DOHH2 (cell line): ENCODE measurements around the gene MMP15.

Experiments used
- H3F3A ChIP-seq: fragments of 200-600 bp; sonication (generic), shearing (Covaris generic); 2 replicates; pipeline ENCODE4 v1.6.0; 2016; ENCODE audit warnings: antibody characterized with exemption, mild to moderate bottlenecking; ENCODE audit not compliant: control insufficient read depth, insufficient read depth
- H3K27ac ChIP-seq: fragments of 200-600 bp; sonication (generic); 2 replicates; pipeline ENCODE4 v1.5.1; 2014; ENCODE audit warnings: low read depth, mild to moderate bottlenecking, low read length, moderate library complexity
- H3K27me3 ChIP-seq: fragments of 200-600 bp; sonication (generic); 2 replicates; pipeline ENCODE4 v1.6.1; 2014; ENCODE audit warnings: mild to moderate bottlenecking, low read length, mixed read lengths; ENCODE audit not compliant: control insufficient read depth
- H3K36me3 ChIP-seq: fragments of 200-600 bp; sonication (generic); 2 replicates; pipeline ENCODE4 v1.6.1; 2014; ENCODE audit warnings: mild to moderate bottlenecking, low read length, moderate library complexity, mixed read lengths; ENCODE audit not compliant: control insufficient read depth
- H3K4me1 ChIP-seq: fragments of 200-600 bp; sonication (generic); 2 replicates; pipeline ENCODE4 v1.6.1; 2014; ENCODE audit warnings: mild to moderate bottlenecking, low read length, mixed read lengths; ENCODE audit not compliant: control insufficient read depth
- H3K4me2 ChIP-seq: fragments of 200-600 bp; sonication (generic); 2 replicates; pipeline ENCODE4 v1.6.0; 2014; ENCODE audit warnings: mild to moderate bottlenecking, low read length, moderate library complexity
- H3K4me3 ChIP-seq: fragments of 200-600 bp; sonication (generic); 2 replicates; pipeline ENCODE4 v1.5.1; 2014; ENCODE audit warnings: mild to moderate bottlenecking, low read length, mixed read lengths
- H3K79me2 ChIP-seq: fragments of 200-600 bp; sonication (generic); 2 replicates; pipeline ENCODE4 v1.6.1; 2014; ENCODE audit warnings: mild to moderate bottlenecking, low read length, mixed read lengths; ENCODE audit not compliant: control insufficient read depth
- H3K9me2 ChIP-seq: fragments of 200-600 bp; sonication (generic); replicated peaks from 2 replicates; pipeline ENCODE4 v1.6.1; 2014; ENCODE audit warnings: mild to moderate bottlenecking, low read length, mixed read lengths; ENCODE audit not compliant: control insufficient read depth
- H3K9me3 ChIP-seq: fragments of 200-600 bp; sonication (generic); 2 replicates; pipeline ENCODE4 v1.6.1; 2014; ENCODE audit warnings: antibody characterized with exemption, low read length, mixed read lengths; ENCODE audit not compliant: control insufficient read depth, insufficient read depth
- H4K20me1 ChIP-seq: fragments of 200-600 bp; sonication (generic); 2 replicates; pipeline ENCODE4 v1.6.0; 2014; ENCODE audit warnings: low read depth, mild to moderate bottlenecking, antibody characterized with exemption, low read length, moderate library complexity; ENCODE audit not compliant: control insufficient read depth, insufficient read depth
- EZH2phosphoT487 ChIP-seq: fragments of 200-600 bp; sonication (generic); IDR thresholded peaks from 2 replicates; pipeline ENCODE4 v1.6.1; 2017; ENCODE audit warnings: borderline replicate concordance, mild to moderate bottlenecking, antibody characterized with exemption, low read length, moderate library complexity, mixed read lengths
- TF ChIP-seq, protein P1 (sequence below): fragments of 200-600 bp; sonication (generic); IDR thresholded peaks from one replicate; pipeline ENCODE4 v1.5.1; 2014; ENCODE audit warnings: antibody characterized with exemption, mild to moderate bottlenecking, low read depth, low read length; ENCODE audit not compliant: poor library complexity, severe bottlenecking

Gene MMP15

DNA sequence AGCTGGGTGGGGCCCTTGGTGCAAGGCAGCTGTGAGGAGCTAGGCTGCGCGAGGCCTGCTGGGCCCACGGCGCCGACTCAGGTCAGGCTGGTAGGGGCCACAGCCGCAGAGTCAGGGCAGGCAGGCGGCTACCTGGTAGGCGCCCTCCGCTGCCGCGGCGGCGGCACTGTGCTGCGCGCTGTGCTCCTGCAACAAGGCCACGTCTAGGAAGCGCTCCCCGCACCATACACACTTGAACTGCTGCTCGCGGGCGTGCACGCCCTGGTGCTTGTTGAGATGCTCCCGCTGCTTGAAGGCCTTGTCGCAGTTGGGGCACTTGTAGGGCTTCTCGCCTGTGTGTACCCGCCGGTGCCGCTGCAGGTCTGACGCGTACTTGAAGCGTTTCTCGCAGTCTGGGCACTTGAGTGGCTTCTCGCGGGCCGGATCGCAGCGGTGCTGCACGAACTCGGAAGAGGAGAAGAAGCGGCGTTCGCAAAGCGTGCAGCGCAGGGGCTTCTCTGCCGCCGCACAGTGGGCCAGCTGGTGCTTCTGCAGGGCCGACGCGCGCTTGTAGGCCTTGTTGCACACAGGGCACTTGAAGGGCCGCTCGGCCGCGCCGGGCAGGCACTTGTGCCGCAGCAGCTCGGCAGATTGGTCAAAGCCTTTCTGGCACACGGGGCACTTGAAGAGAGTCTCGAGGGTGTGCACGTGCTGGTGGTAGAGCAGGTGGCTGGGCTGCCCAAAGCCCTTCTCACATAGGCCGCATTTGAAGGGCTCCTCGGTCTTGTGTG is 29.0 kb upstream of the MMP15 start:
- no peak overlapping the region for H3K4me2 ChIP-seq
- H3K27me3 ChIP-seq, result no peaks in the 10 kb centered on the region
- peaks cover 7% of the 10 kb centered on the region; the same call in 1 of the 2 replicates for H3F3A ChIP-seq
- peaks cover 17% of the 10 kb centered on the region for H3K4me1 ChIP-seq
- no peaks in the 10 kb centered on the region for H3K9me3 ChIP-seq
- H3K4me3 ChIP-seq, result no peak overlapping the region
- peaks cover 35% of the 10 kb centered on the region for H3K36me3 ChIP-seq
- H4K20me1 ChIP-seq, result peaks cover 6% of the 10 kb centered on the region; the same call in 1 of the 2 replicates
- TF ChIP-seq, protein P1, sequence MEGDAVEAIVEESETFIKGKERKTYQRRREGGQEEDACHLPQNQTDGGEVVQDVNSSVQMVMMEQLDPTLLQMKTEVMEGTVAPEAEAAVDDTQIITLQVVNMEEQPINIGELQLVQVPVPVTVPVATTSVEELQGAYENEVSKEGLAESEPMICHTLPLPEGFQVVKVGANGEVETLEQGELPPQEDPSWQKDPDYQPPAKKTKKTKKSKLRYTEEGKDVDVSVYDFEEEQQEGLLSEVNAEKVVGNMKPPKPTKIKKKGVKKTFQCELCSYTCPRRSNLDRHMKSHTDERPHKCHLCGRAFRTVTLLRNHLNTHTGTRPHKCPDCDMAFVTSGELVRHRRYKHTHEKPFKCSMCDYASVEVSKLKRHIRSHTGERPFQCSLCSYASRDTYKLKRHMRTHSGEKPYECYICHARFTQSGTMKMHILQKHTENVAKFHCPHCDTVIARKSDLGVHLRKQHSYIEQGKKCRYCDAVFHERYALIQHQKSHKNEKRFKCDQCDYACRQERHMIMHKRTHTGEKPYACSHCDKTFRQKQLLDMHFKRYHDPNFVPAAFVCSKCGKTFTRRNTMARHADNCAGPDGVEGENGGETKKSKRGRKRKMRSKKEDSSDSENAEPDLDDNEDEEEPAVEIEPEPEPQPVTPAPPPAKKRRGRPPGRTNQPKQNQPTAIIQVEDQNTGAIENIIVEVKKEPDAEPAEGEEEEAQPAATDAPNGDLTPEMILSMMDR, result no peak
- TF ChIP-seq EZH2phosphoT487, result no peak
- H3K79me2 ChIP-seq, result peaks cover 17% of the 10 kb centered on the region
- H3K9me2 ChIP-seq, result no peaks in the 10 kb centered on the region
- no peak overlapping the region for H3K27ac ChIP-seq

DNA sequence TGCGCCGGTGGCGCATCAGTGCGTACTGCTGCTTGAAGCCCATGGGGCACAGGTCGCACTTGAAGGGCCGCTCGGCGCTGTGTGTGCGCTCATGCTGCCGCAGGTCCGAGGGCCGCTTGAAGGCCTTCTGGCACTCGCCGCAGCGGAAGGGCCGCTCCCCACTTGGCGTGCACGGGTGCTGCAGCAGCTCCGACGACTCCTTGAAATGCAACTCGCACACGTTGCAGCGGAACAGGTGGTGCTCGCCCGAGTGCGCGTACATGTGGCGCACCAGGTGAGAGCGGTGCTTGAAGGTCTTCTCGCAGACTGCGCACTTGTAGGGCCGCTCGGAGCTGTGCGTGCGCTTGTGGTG is 28.4 kb upstream of the MMP15 start:
- Histone ChIP-seq H3K4me2 (no peak overlapping the region), H3K9me3 (no peaks in the 10 kb centered on the region), H3K36me3 (peaks cover 35% of the 10 kb centered on the region), H3K27ac (no peak overlapping the region), H3K4me3 (no peak overlapping the region), H4K20me1 (peaks cover 6% of the 10 kb centered on the region; the same call in 1 of the 2 replicates), H3K9me2 (no peaks in the 10 kb centered on the region), H3K4me1 (peaks cover 22% of the 10 kb centered on the region), H3K79me2 (peaks cover 22% of the 10 kb centered on the region), H3K27me3 (no peaks in the 10 kb centered on the region), H3F3A (peaks cover 7% of the 10 kb centered on the region; the same call in 1 of the 2 replicates)
- TF ChIP-seq, protein P1, result no peak
- TF ChIP-seq EZH2phosphoT487, result no peak

DNA sequence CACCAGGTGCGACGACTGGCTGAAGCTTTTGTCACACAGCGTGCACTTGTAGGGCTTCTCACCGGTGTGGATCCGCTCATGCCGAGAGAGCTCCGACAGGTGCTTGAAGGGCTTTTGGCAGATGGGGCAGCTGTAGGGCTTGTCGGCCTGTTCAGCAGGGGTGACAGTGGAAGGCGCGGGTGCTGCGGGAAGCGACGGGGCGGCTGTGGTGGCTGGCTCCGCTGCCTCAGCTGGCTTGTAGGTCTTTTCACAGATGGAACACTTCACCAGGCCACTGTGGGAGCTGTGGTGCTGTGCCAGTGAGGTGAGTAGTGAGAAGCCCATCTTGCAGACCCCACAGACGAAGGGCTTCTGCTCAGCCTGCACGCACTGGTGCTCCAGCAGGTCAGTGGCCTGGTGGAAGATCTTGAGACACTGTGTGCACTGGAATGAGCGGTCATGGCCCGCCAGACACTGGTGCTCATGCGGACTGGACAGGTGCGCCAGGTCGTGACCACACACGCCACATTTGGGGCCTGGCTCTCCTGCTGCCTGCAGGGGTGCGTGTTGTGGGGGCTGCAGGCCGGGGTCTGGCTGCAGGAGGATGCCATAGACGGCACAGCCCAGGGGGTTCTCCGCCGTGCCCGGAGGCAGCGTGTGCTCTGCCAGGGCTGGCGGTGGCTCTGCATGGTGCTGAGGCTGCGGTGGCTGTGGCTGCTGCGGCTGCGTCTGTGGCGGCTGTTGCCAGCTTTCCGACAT is 27.9 kb upstream of the MMP15 start:
- H3K27me3 ChIP-seq, result no peaks in the 10 kb centered on the region
- no peak overlapping the region for H3K4me2 ChIP-seq
- H3K4me3 ChIP-seq, result no peak overlapping the region
- H3K36me3 ChIP-seq, result peaks cover 40% of the 10 kb centered on the region
- H3F3A ChIP-seq, result peaks cover 7% of the 10 kb centered on the region; the same call in 1 of the 2 replicates
- peaks cover 25% of the 10 kb centered on the region for H3K4me1 ChIP-seq
- no peaks in the 10 kb centered on the region for H3K9me3 ChIP-seq
- peaks cover 22% of the 10 kb centered on the region for H3K79me2 ChIP-seq
- H3K9me2 ChIP-seq, result no peaks in the 10 kb centered on the region
- no peak overlapping the region for H3K27ac ChIP-seq
- peaks cover 6% of the 10 kb centered on the region; the same call in 1 of the 2 replicates for H4K20me1 ChIP-seq
- no peak for TF ChIP-seq EZH2phosphoT487
- TF ChIP-seq, protein P1, result no peak
